Smooth muscle cell (in vitro differentiated cells): ENCODE results near the gene SMIM14. TPM values are rescaled to one million over a fixed set of nuclear protein-coding genes. Genes with fewer than 3 reads are reported as not detected.

Source experiments
- DNase-seq: peaks from one replicate; lab custom pipeline; 2025; ENCODE audit not compliant: unreplicated experiment; lab: John Stamatoyannopoulos, UW
- H2AFZ ChIP-seq: fragments of 200-600 bp; sonication (generic); 2 replicates; pipeline ENCODE4 v1.6.0; 2016; ENCODE audit warnings: antibody characterized with exemption, low read depth, mild to moderate bottlenecking
- H3F3A ChIP-seq: fragments of 200-600 bp; sonication (generic); 2 replicates; pipeline ENCODE4 v1.6.0; 2017; ENCODE audit warnings: antibody characterized with exemption, low read depth
- H3K27ac ChIP-seq: fragments of 200-600 bp; sonication (generic); 2 replicates; pipeline ENCODE4 v1.5.1; 2016; ENCODE audit warnings: low read depth, mild to moderate bottlenecking
- H3K27me3 ChIP-seq: fragments of 200-600 bp; sonication (generic); 2 replicates; pipeline ENCODE4 v1.6.1; 2016; ENCODE audit warnings: low read depth, mild to moderate bottlenecking
- H3K36me3 ChIP-seq: fragments of 200-600 bp; sonication (generic); 2 replicates; pipeline ENCODE4 v1.5.1; 2016; ENCODE audit warnings: low read depth
- H3K4me1 ChIP-seq: fragments of 200-600 bp; sonication (generic); 2 replicates; pipeline ENCODE4 v1.5.1; 2016; ENCODE audit warnings: low read depth
- H3K4me2 ChIP-seq: fragments of 200-600 bp; sonication (generic); 2 replicates; pipeline ENCODE4 v1.6.0; 2016; ENCODE audit warnings: mild to moderate bottlenecking
- H3K4me3 ChIP-seq: fragments of 200-600 bp; sonication (generic); 2 replicates; pipeline ENCODE4 v1.5.1; 2016; ENCODE audit warnings: mild to moderate bottlenecking
- H3K79me2 ChIP-seq: fragments of 200-600 bp; sonication (generic); 2 replicates; pipeline ENCODE4 v1.6.0; 2016; ENCODE audit warnings: low read depth, mild to moderate bottlenecking
- H3K9ac ChIP-seq: fragments of 200-600 bp; sonication (generic); 2 replicates; pipeline ENCODE4 v1.6.0; 2016; ENCODE audit warnings: low read depth
- H3K9me3 ChIP-seq: fragments of 200-600 bp; sonication (generic); replicated peaks from 2 replicates; pipeline ENCODE4 v1.5.1; 2016; ENCODE audit warnings: low read depth
- H4K20me1 ChIP-seq: fragments of 200-600 bp; sonication (generic); 2 replicates; pipeline ENCODE4 v1.6.0; 2016; ENCODE audit warnings: low read depth
- CTCF ChIP-seq: fragments of 200-600 bp; sonication (generic); IDR thresholded peaks from 2 replicates; pipeline ENCODE4 v1.5.1; 2017; ENCODE audit warnings: borderline replicate concordance, mild to moderate bottlenecking, antibody characterized with exemption; ENCODE audit not compliant: insufficient read depth, poor library complexity, severe bottlenecking
- WGBS: methylation state at CpG from one replicate; pipeline ENCODE4 v1.1.7; 2016; ENCODE audit warnings: low lambda C conversion rate; 5-methylcytosine and 5-hydroxymethylcytosine counted together
- polyA plus RNA-seq: library from polyadenylated mRNA; unstranded; fragments of >200 nt; fragmentation: Nextera tagmentation; extraction: Ambion mirVana; gene quantifications from 2 replicates; pipeline ENCODE4 v1.2.1, GENCODE V29; 2016
- total RNA-seq: library from RNA; depleted of rRNA; stranded (reverse); fragments of >200 nt; gene quantifications from 2 replicates; pipeline ENCODE4 v1.2.3, GENCODE V29; 2014

SMIM14 gene
- total and polyA plus RNA-seq, 2 experiments from 2014 or later, result 45.0 to 47.4 TPM

GRCh38 chr4:39527296-39528060 is 111.2 kb downstream of the SMIM14 start, which contains the start of gene UGDH:
TSS of gene UGDH (minus strand) at chr4:39527439. CDS start at chr4:39521512, 5,927 bp downstream.
- Histone ChIP-seq H3K9me3 (no peaks in the 10 kb centered on the region), H3K79me2 (peaks cover 72% of the 10 kb centered on the region), H3K4me1 (peaks cover 7% of the 10 kb centered on the region), H3K27ac (peak within 1 kb of the TSS; percentile 87), H4K20me1 (peaks cover 40% of the 10 kb centered on the region), H3K4me3 (peak within 1 kb of the TSS; percentile 74), H2AFZ (peak within 1 kb of the TSS; percentile 67), H3K36me3 (peaks cover 8% of the 10 kb centered on the region), H3F3A (no peaks in the 10 kb centered on the region), H3K9ac (peak within 1 kb of the TSS; percentile 83), H3K27me3 (no peaks in the 10 kb centered on the region), H3K4me2 (peak within 1 kb of the TSS; percentile 87)
- no peak for TF ChIP-seq CTCF
- peak; percentile 92 for DNase-seq
- WGBS, result under 1% methylated on average over 60 of the region's 73 CpGs

DNA sequence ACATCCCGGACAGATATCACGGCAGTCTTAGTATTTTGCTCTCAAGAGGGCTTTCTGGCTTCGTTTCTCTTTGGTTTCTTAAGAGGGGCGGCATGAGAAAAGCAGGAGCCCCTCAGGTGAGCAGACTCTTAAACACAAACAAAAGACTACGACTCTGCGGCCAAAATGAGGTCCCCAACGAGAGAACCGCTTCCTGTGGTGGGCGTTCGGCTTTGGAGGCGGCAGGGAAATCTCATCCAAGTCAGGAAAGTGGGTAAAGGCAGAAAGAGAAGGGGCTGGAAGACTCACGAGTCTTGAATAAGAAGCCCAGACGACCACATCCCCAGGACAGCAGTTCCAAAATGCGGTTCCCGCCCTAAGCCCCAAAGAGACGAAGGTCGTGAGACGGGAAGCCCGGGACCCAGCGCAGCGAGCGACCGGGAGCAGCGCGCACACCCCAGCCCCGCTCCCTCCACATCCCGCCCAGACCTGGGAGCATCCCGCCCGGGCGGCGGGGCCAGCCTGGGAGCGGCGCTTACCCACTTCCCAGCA is 111.8 kb downstream of the SMIM14 start:
- Histone ChIP-seq H3K27ac (peak overlapping the region; percentile 87), H3K9me3 (no peaks in the 10 kb centered on the region), H3F3A (no peaks in the 10 kb centered on the region), H2AFZ (no peak overlapping the region), H3K4me2 (peak overlapping the region; percentile 87), H3K79me2 (peaks cover 79% of the 10 kb centered on the region), H3K9ac (peak overlapping the region; percentile 83), H3K27me3 (no peaks in the 10 kb centered on the region), H3K4me3 (peak overlapping the region; percentile 74), H3K4me1 (peaks cover 11% of the 10 kb centered on the region), H3K36me3 (peaks cover 5% of the 10 kb centered on the region), H4K20me1 (peaks cover 46% of the 10 kb centered on the region)
- no peak for DNase-seq
- 3% methylated on average over 23 of the region's 33 CpGs for WGBS
- no peak for TF ChIP-seq CTCF

- no peak for TF ChIP-seq CTCF
- Histone ChIP-seq H3K9ac (peak overlapping the region; percentile 83), H3K79me2 (peaks cover 87% of the 10 kb centered on the region), H3K27ac (peak overlapping the region; percentile 87), H3K4me2 (peak overlapping the region; percentile 87), H3F3A (no peaks in the 10 kb centered on the region), H3K4me3 (peak overlapping the region; percentile 74), H3K36me3 (no peaks in the 10 kb centered on the region), H3K27me3 (no peaks in the 10 kb centered on the region), H4K20me1 (peaks cover 54% of the 10 kb centered on the region), H3K4me1 (peaks cover 14% of the 10 kb centered on the region), H2AFZ (no peak overlapping the region), H3K9me3 (no peaks in the 10 kb centered on the region)
- DNase-seq, result no peak
- WGBS, result 14% methylated on average over 9 of the region's 9 CpGs
Observed at GRCh38 chr4:39525822-39526690, 112.6 kb downstream of the SMIM14 start.
